Panc1 (cell line): ENCODE data around the gene GRHL1.

ENCODE experiments used
- POLR2AphosphoS5 ChIP-seq: IDR thresholded peaks from 2 replicates; pipeline ENCODE4 v1.6.1; 2012; ENCODE audit warnings: mild to moderate bottlenecking, low read depth, low read length, moderate library complexity
- SIN3A ChIP-seq: IDR thresholded peaks from 2 replicates; pipeline ENCODE4 v1.6.1; 2012; ENCODE audit warnings: low read depth, mild to moderate bottlenecking, low read length, moderate library complexity, borderline replicate concordance; ENCODE audit not compliant: insufficient read depth
- TCF7L2 ChIP-seq: IDR thresholded peaks from 2 replicates; pipeline ENCODE4 v1.6.1; 2011; ENCODE audit warnings: mild to moderate bottlenecking, low read depth, low read length, inconsistent platforms
- TF ChIP-seq, protein P1 (sequence below): fragments of 450-650 bp; IDR thresholded peaks from 2 replicates; pipeline ENCODE4 v1.5.1; 2017; ENCODE audit warnings: mild to moderate bottlenecking

DNA sequence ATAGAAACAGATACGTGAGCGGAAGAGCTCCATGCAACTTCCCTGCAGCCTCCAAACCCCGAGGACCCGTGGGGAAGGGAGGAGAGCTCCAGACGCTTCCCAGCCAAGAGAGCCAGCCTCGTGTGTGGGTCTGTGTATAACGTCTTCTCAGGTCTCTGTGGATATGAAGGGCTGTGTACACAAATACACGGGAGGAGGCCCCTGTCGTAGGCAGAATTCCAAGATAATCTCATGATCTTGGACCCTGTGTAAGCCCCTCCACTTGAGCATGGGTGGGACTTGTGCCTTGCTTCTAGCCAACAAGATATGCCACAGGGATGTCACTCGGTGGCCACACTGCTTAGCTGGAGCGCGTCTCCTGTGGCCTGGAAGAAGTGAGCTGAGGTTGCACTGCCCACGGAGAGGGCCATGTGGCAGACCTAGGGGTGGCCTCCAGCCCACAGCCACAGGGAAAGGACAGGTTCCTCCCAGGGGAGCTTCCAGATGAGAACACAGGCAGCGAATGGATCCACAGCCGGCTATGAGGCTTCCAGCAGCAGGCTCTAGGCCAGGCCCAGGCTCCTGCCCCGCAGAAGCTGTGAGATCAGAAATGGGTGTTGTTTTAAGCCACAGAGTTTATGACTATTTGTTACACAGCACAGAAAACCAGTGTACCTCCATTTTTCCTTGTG, 76.3 kb downstream of the GRHL1 start:
- TF ChIP-seq, protein P1, sequence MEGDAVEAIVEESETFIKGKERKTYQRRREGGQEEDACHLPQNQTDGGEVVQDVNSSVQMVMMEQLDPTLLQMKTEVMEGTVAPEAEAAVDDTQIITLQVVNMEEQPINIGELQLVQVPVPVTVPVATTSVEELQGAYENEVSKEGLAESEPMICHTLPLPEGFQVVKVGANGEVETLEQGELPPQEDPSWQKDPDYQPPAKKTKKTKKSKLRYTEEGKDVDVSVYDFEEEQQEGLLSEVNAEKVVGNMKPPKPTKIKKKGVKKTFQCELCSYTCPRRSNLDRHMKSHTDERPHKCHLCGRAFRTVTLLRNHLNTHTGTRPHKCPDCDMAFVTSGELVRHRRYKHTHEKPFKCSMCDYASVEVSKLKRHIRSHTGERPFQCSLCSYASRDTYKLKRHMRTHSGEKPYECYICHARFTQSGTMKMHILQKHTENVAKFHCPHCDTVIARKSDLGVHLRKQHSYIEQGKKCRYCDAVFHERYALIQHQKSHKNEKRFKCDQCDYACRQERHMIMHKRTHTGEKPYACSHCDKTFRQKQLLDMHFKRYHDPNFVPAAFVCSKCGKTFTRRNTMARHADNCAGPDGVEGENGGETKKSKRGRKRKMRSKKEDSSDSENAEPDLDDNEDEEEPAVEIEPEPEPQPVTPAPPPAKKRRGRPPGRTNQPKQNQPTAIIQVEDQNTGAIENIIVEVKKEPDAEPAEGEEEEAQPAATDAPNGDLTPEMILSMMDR, result no peak
- TF ChIP-seq POLR2AphosphoS5 (no peak), SIN3A (no peak), TCF7L2 (no peak)
